ENCODE measurements around the gene GNAI2. TPM values are rescaled to one million over a fixed set of nuclear protein-coding genes. Genes with fewer than 3 reads are reported as not detected.

GNAI2 gene
- total RNA-seq, 2 donors from 2014 or later, result 283 to 392 TPM

GRCh38 chr3:50290161-50290641, 54.2 kb downstream of the GNAI2 start:
- Mint-ChIP-seq H3K36me3 (ENCODE audit: low read depth) (peaks cover 47% of the 10 kb centered on the region), H3K4me1 (peaks cover 14% of the 10 kb centered on the region), H3K27ac (no peak overlapping the region), H3K27me3 (no peaks in the 10 kb centered on the region), H3K9me3 (no peaks in the 10 kb centered on the region), H3K4me3 (peak overlapping the region; percentile 89)
- ATAC-seq (replicated peaks), result no peak

- peak; percentile 99 for ATAC-seq (replicated peaks)
- Mint-ChIP-seq H3K4me3 (peak within 1 kb of the TSS; percentile 89), H3K36me3 (ENCODE audit: low read depth) (peaks cover 42% of the 10 kb centered on the region), H3K27ac (peak within 1 kb of the TSS; percentile 96), H3K4me1 (peaks cover 14% of the 10 kb centered on the region), H3K27me3 (no peaks in the 10 kb centered on the region), H3K9me3 (no peaks in the 10 kb centered on the region)
These were observed 56.4 kb downstream of the GNAI2 start, which contains the start of gene IFRD2 for GRCh38 chr3:50292159-50293078. IFRD2 (minus strand) TSS chr3:50292429; CDS start chr3:50292274, 155 bp downstream.

DNA sequence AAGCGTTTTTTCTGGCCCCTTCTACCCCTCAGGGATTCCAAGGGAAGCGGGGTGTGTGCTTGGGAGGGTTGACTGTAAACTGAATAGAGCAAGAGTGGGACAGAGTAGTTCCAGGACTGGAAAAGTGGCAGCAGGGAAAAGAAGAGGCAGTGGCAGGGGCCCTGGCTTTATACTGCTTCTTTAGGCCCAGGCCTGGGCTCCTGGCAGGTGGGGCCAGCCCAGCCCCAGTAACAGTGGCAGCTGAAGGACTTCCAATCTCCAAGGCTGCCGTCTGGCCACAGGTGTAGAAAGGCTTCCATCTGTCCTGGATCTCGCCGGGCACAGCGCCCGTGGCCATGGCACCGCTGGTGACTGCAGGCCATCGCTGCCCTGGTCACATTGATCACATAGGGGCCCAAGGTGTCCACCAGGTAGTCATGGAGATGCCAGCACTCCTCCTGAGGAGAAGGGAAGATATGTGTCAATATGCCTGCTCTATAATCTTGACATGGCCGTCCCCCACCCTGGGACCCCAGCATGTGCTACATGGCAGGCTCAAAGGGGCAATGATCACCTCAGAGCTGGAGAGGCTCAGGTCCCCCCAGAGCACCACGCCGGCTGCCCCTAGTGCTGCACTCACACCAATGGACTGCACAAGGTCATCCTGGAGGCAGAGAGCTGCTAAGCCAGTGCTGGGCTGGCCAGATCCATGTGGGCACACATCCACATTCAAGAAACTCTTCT, 57.2 kb downstream of the GNAI2 start:
- Mint-ChIP-seq H3K27me3 (no peaks in the 10 kb centered on the region), H3K9me3 (no peaks in the 10 kb centered on the region), H3K4me1 (peaks cover 14% of the 10 kb centered on the region), H3K36me3 (ENCODE audit: low read depth) (peaks cover 33% of the 10 kb centered on the region), H3K27ac (peak overlapping the region; percentile 90), H3K4me3 (peak overlapping the region; percentile 89)
- ATAC-seq (replicated peaks), result no peak

- H3K36me3 Mint-ChIP-seq (ENCODE audit: low read depth), result peaks cover 25% of the 10 kb centered on the region
- H3K4me3 Mint-ChIP-seq, result peak overlapping the region; percentile 89
- H3K27ac Mint-ChIP-seq, result no peak overlapping the region
- peaks cover 14% of the 10 kb centered on the region for H3K4me1 Mint-ChIP-seq
- no peaks in the 10 kb centered on the region for H3K9me3 Mint-ChIP-seq
- H3K27me3 Mint-ChIP-seq, result no peaks in the 10 kb centered on the region
- ATAC-seq (replicated peaks), result no peak
These were observed 58.1 kb downstream of the GNAI2 start for GRCh38 chr3:50294089-50294488.

DNA sequence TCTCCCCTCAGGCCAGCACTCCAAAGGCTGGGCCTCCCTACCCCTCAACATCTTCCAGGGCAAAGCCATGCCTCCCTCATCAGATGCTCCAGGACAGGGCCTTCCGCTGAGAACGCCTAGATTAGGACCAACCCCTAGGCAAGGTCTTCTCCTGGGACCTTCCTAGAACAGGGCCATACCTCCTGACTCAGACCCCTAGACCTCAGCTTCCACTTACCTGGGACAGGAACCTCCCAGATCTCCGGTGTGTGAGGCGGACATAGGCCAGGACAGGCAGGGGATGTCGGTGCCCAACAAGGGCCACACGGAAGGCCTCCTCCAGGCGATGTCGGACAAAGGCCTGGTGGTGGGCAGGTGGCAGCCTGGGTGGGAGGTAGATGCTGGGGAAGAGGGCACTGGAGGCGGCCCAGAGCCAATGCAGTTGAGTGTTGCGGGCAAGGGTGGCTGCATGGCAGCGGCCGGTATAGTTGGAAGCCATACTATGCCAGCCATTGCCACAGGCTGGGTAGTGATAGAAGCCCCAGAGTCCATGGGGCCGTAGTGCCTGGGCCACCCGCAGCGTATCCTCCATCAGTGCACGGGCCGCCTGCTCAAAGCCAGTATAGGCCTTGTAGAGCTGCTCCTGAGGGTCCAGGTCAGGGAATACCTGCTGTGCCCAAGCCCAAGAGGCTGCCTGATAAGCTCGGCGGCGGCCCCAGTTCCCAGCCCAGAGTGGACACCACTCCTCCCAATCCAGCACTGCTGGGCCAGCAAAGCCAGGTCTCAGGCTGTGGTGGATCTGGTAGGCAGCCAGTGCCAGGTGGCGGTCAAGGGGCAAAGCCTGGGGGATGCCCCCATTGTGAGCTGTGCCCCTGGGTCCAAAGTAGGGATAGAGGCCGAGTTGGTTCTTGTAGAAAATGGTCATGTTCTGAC, 58.7 kb downstream of the GNAI2 start:
- Mint-ChIP-seq H3K36me3 (ENCODE audit: low read depth) (peaks cover 18% of the 10 kb centered on the region), H3K27me3 (no peaks in the 10 kb centered on the region), H3K4me3 (no peak overlapping the region), H3K4me1 (peaks cover 14% of the 10 kb centered on the region), H3K9me3 (no peaks in the 10 kb centered on the region), H3K27ac (no peak overlapping the region)
- ATAC-seq (replicated peaks), result no peak

- Mint-ChIP-seq H3K27ac (no peak overlapping the region), H3K9me3 (no peaks in the 10 kb centered on the region), H3K36me3 (ENCODE audit: low read depth) (peaks cover 10% of the 10 kb centered on the region), H3K4me1 (peaks cover 22% of the 10 kb centered on the region), H3K27me3 (no peaks in the 10 kb centered on the region), H3K4me3 (no peak overlapping the region)
- ATAC-seq (replicated peaks), result no peak
These were observed 59.8 kb downstream of the GNAI2 start for GRCh38 chr3:50295553-50296431.

- H3K27me3 Mint-ChIP-seq, result no peaks in the 10 kb centered on the region
- H3K36me3 Mint-ChIP-seq (ENCODE audit: low read depth), result no peaks in the 10 kb centered on the region
- no peak for ATAC-seq (replicated peaks)
- H3K9me3 Mint-ChIP-seq, result no peaks in the 10 kb centered on the region
- H3K4me3 Mint-ChIP-seq, result peak overlapping the region; percentile 98
- H3K27ac Mint-ChIP-seq, result no peak overlapping the region
- peaks cover 16% of the 10 kb centered on the region for H3K4me1 Mint-ChIP-seq
These were observed 60.8 kb downstream of the GNAI2 start for GRCh38 chr3:50296721-50297383.

DNA sequence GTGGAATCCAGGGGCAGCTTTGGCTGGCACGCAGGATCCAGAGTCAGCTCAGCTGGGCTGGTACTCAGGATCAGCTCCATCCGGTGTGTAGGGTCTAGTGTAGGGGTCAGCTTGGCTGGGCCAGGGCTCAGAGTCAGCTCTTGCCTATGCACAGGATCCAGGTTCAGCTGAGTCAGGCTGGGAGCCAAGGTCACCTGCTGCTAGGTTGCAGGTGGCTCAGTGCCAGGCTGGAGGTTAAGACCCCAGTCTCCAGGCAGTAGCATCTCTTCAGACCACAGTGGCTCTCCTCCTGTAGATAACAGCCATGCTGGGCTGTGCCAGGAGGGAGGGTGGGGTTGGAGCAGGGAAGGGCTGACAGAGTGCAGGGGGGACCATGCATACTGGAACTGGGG, 61.4 kb downstream of the GNAI2 start:
- H3K36me3 Mint-ChIP-seq (ENCODE audit: low read depth), result no peaks in the 10 kb centered on the region
- H3K27me3 Mint-ChIP-seq, result no peaks in the 10 kb centered on the region
- peaks cover 15% of the 10 kb centered on the region for H3K4me1 Mint-ChIP-seq
- H3K9me3 Mint-ChIP-seq, result no peaks in the 10 kb centered on the region
- no peak overlapping the region for H3K27ac Mint-ChIP-seq
- H3K4me3 Mint-ChIP-seq, result peak overlapping the region; percentile 98
- no peak for ATAC-seq (replicated peaks)

DNA sequence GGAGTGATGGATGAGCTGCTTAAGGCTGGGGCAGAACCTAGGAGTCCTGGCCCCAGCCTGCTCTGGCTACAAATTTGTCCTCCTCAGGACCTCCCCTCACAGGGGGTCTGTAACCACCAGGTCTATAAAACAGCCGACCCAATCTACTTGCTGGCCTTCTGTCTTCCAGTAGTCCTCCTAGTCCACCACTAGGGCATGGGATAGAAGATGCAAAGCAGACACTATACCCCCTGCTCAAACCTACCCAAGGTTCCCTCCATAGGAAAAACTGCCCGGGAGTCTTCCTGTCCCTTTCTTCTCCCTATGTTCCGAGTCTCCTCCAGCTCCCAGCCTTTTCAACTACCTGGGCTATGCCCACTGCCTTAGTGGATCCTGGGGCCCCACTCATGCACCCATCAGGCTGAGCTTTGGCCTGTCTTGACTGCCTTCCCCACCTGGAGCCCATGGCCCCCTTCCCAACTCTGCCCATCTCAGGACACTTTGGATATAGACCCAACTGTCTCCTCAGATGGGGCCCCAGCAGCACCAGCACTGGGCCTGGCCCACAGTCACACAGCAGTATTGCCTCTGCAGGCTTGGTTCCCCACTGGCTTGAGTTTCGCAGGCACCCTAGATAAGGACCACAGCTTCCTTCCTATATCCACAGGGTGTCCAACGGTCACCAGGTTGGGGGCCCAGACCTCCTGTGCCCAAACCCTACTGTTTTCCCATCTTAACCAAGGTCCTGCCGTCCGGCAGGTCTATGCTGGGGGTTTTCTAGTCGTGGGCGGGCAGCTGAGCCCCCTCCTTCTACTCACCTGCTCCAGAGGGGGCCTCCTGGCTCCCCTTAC, 62.1 kb downstream of the GNAI2 start:
- Mint-ChIP-seq H3K4me1 (peaks cover 8% of the 10 kb centered on the region), H3K27ac (peak overlapping the region; percentile 94), H3K27me3 (no peaks in the 10 kb centered on the region), H3K36me3 (ENCODE audit: low read depth) (no peaks in the 10 kb centered on the region), H3K4me3 (peak overlapping the region; percentile 98), H3K9me3 (no peaks in the 10 kb centered on the region)
- ATAC-seq (replicated peaks), result no peak

DNA sequence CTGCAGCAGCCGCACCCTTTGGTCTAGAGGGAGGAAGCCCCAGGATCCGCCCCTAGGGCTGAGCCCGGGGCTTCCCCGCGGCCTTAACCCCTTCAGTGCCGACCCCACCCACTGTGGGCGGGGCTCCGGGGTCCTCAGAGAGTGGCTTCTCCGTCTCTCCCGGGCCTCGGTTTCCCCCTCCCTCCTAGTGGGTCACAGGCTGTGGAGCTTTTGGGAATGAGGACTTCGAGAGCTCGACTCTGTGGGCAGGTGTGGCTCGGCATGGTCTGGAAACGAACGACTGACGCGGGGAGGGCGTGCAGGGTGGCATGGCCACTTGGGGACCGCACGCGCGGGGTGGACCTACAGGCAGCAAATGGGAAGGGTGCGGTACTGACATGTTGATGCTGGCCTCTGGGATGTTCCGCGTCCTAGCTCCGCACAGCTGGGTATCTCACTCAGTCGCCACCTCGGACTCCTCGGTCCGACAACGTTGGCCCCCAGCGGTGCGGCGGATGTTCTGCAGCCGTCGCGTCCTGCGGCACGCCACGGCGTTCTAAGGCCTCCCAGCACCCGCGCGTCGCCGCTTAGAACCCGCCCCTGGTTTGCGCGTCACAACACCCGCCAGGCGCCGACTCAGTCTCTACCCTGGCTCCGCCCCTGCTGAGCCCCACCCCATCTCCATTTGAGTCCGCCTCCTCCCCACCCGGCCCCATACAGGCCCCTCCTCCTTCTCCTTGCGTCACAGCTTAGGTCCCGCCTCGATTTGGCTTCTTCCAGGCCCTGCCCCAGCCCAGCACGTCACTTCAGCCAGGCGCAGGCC, 63.0 kb downstream of the GNAI2 start, which contains the start of the genes HYAL3 and NAA80:
Gene HYAL3 (minus strand): TSS at position 570 of the 802 bp plus-strand sequence. CDS start 3,803 bp downstream, outside the sequence.
Gene NAA80 (minus strand): TSS at position 570 of the 802 bp plus-strand sequence. CDS start 1,942 bp downstream, outside the sequence.
- Mint-ChIP-seq H3K27me3 (no peaks in the 10 kb centered on the region), H3K4me1 (peaks cover 8% of the 10 kb centered on the region), H3K9me3 (no peaks in the 10 kb centered on the region), H3K36me3 (ENCODE audit: low read depth) (no peaks in the 10 kb centered on the region), H3K27ac (peak within 1 kb of the TSS; percentile 94), H3K4me3 (peak within 1 kb of the TSS; percentile 98)
- peak; percentile 90 for ATAC-seq (replicated peaks)

- Mint-ChIP-seq H3K9me3 (no peaks in the 10 kb centered on the region), H3K4me1 (peaks cover 8% of the 10 kb centered on the region), H3K36me3 (ENCODE audit: low read depth) (no peaks in the 10 kb centered on the region), H3K27me3 (no peaks in the 10 kb centered on the region), H3K27ac (peak overlapping the region; percentile 94), H3K4me3 (peak overlapping the region; percentile 98)
- ATAC-seq (replicated peaks), result no peak
These were observed 63.6 kb downstream of the GNAI2 start for GRCh38 chr3:50299638-50299928.

Data from activated T-helper 17 cell treated with anti-CD3 and anti-CD28 coated beads, Interleukin-2, amount 50 U/mL, for 72 hours (primary cell).